Mammary microvascular endothelial cell (primary cell): ENCODE data around the gene NPTX1. TPM values are rescaled to one million over a fixed set of nuclear protein-coding genes. Genes with fewer than 3 reads are reported as not detected.

Source experiments
- total RNA-seq: library from RNA; depleted of rRNA; stranded (reverse); fragments of >200 nt; gene quantifications from 2 replicates; pipeline ENCODE4 v1.2.3, GENCODE V29; 2015

NPTX1 gene
- 0.15 and 0.33 TPM in 2 replicates for total RNA-seq

GRCh38 chr17:80475910-80476876, at the start of gene NPTX1:
NPTX1 (minus strand) TSS chr17:80476607; CDS start chr17:80476446, 161 bp downstream.

Other genes starting within 250 kb of the NPTX1 start
- gene RNF213, start 215.8 kb downstream of the NPTX1 start, total RNA-seq = 97.9 and 111 TPM in 2 replicates
- gene ENDOV, start 61.4 kb downstream of the NPTX1 start, total RNA-seq = 11.9 and 15.7 TPM in 2 replicates
- 25.4 and 27.6 TPM in 2 replicates for gene RPTOR, start 68.2 kb upstream of the NPTX1 start, total RNA-seq